ENCODE results near the gene ADAMTS19.

Gene ADAMTS19

GRCh38 chr5:129460672-129460935 is 506 bp downstream of the ADAMTS19 start:
- no peak for TF ChIP-seq EP300 (IDR thresholded peaks at IDR 0.05; ENCODE audit: borderline replicate concordance)
- no peak for TF ChIP-seq NFIC (IDR thresholded peaks at IDR 0.05)
- TF ChIP-seq TEAD4 (IDR thresholded peaks at IDR 0.05) = no peak
- TF ChIP-seq TAF1 (IDR thresholded peaks at IDR 0.05; ENCODE audit: low read depth) = no peak

GRCh38 chr5:129460936-129461710 is 1.0 kb downstream of the ADAMTS19 start:
- TF ChIP-seq, protein P1, sequence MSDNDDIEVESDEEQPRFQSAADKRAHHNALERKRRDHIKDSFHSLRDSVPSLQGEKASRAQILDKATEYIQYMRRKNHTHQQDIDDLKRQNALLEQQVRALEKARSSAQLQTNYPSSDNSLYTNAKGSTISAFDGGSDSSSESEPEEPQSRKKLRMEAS (IDR thresholded peaks at IDR 0.05) = no peak; the same call in 1 of the 2 replicates
- TF ChIP-seq NFIC (IDR thresholded peaks at IDR 0.05) (no peak), RAD21 (IDR thresholded peaks at IDR 0.05; ENCODE audit: low read depth) (peak; percentile 30; the same call in 1 of the 2 replicates)

GRCh38 chr5:129461711-129462332 is 1.7 kb downstream of the ADAMTS19 start:
- no peak for TF ChIP-seq EGR1 (IDR thresholded peaks at IDR 0.05)

DNA sequence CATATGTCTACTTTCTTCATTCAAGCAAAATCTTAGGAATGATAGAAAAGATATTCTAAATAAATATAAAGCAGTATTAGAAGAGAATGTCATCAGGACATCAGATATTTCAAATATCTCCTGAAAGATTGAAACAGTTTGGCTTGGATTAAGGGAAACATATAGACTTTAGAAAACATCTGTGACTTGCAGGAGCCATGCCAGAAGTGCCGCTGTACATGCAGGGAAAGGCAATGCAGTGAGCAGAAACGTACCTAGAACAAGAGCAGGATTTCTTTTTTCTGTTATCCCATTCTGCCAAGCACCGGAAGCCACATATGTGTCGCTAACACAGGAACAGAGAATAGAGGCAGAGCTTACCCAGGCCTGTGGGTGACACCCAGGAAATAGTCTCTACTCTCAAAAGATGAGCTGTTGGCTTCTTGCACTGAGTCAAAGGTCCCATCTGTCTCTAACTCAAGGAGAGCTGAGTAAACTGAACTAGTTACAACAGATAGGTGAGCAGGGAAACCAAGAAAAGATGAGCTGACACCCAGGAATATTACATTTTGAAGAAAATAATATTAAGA is 5.8 kb downstream of the ADAMTS19 start:
- TF ChIP-seq EP300 (IDR thresholded peaks at IDR 0.05; ENCODE audit: borderline replicate concordance) (no peak), TEAD4 (IDR thresholded peaks at IDR 0.05) (no peak), NFIC (IDR thresholded peaks at IDR 0.05) (no peak), CEBPB (IDR thresholded peaks at IDR 0.05) (no peak), RAD21 (IDR thresholded peaks at IDR 0.05; ENCODE audit: low read depth) (no peak), CREB1 (IDR thresholded peaks at IDR 0.05; ENCODE audit: low read depth) (no peak), FOXM1 (IDR thresholded peaks at IDR 0.05; ENCODE audit: borderline replicate concordance, low read depth) (no peak), REST (IDR thresholded peaks at IDR 0.05; ENCODE audit: low read depth) (no peak), EGR1 (IDR thresholded peaks at IDR 0.05) (no peak), TAF1 (IDR thresholded peaks at IDR 0.05; ENCODE audit: low read depth) (no peak), TCF12 (IDR thresholded peaks at IDR 0.05; ENCODE audit: low read depth) (no peak), YY1 (IDR thresholded peaks at IDR 0.05; ENCODE audit: low read depth) (no peak), ZBTB7A (IDR thresholded peaks at IDR 0.05; ENCODE audit: low read depth) (no peak)
- TF ChIP-seq, protein P1 (IDR thresholded peaks at IDR 0.05) = no peak
- TF ChIP-seq, protein P2, sequence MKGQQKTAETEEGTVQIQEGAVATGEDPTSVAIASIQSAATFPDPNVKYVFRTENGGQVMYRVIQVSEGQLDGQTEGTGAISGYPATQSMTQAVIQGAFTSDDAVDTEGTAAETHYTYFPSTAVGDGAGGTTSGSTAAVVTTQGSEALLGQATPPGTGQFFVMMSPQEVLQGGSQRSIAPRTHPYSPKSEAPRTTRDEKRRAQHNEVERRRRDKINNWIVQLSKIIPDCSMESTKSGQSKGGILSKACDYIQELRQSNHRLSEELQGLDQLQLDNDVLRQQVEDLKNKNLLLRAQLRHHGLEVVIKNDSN (IDR thresholded peaks at IDR 0.05) = no peak

GRCh38 chr5:129474544-129474943 is 14.4 kb downstream of the ADAMTS19 start:
- TF ChIP-seq RAD21 (IDR thresholded peaks at IDR 0.05; ENCODE audit: low read depth) = no peak
- no peak for TF ChIP-seq TEAD4 (IDR thresholded peaks at IDR 0.05)
- TF ChIP-seq, protein P1 (IDR thresholded peaks at IDR 0.05) = no peak
- no peak for TF ChIP-seq REST (IDR thresholded peaks at IDR 0.05; ENCODE audit: low read depth)
- no peak for TF ChIP-seq EGR1 (IDR thresholded peaks at IDR 0.05)
- no peak for TF ChIP-seq NFIC (IDR thresholded peaks at IDR 0.05)
- TF ChIP-seq YY1 (IDR thresholded peaks at IDR 0.05; ENCODE audit: low read depth) = no peak
- no peak for TF ChIP-seq TCF12 (IDR thresholded peaks at IDR 0.05; ENCODE audit: low read depth)
- TF ChIP-seq ZBTB7A (IDR thresholded peaks at IDR 0.05; ENCODE audit: low read depth) = no peak
- TF ChIP-seq CREB1 (IDR thresholded peaks at IDR 0.05; ENCODE audit: low read depth) = no peak
- TF ChIP-seq TAF1 (IDR thresholded peaks at IDR 0.05; ENCODE audit: low read depth) = no peak
- no peak for TF ChIP-seq CEBPB (IDR thresholded peaks at IDR 0.05)
- TF ChIP-seq FOXM1 (IDR thresholded peaks at IDR 0.05; ENCODE audit: borderline replicate concordance, low read depth) = no peak
- TF ChIP-seq EP300 (IDR thresholded peaks at IDR 0.05; ENCODE audit: borderline replicate concordance) = no peak
- TF ChIP-seq, protein P2 (IDR thresholded peaks at IDR 0.05) = no peak

DNA sequence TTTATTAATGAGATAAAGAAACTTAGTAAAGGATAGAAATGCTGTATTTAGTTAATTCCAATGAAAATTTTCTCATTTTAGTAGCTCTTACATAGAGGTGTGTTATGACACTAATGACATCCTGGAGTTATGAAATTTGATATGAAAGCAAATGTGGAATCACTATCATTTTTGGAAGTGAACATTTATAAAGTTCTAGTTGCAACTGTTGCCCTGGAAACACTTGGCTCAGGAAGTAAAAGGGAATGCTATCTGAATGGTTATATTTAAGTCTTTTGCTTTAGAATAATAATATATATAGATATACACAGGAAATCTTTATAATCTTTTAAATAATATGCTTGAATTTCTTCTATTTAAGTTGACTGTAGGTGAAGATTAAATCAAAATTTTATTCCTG is 16.7 kb downstream of the ADAMTS19 start:
- TF ChIP-seq, protein P2 (IDR thresholded peaks at IDR 0.05) = no peak
- TF ChIP-seq EP300 (IDR thresholded peaks at IDR 0.05; ENCODE audit: borderline replicate concordance) = no peak
- no peak for TF ChIP-seq NFIC (IDR thresholded peaks at IDR 0.05)
- no peak for TF ChIP-seq CEBPB (IDR thresholded peaks at IDR 0.05)
- TF ChIP-seq, protein P1 (IDR thresholded peaks at IDR 0.05) = no peak
- TF ChIP-seq FOXM1 (IDR thresholded peaks at IDR 0.05; ENCODE audit: borderline replicate concordance, low read depth) = no peak
- no peak for TF ChIP-seq CREB1 (IDR thresholded peaks at IDR 0.05; ENCODE audit: low read depth)
- no peak for TF ChIP-seq EGR1 (IDR thresholded peaks at IDR 0.05)
- TF ChIP-seq RAD21 (IDR thresholded peaks at IDR 0.05; ENCODE audit: low read depth) = no peak
- no peak for TF ChIP-seq TAF1 (IDR thresholded peaks at IDR 0.05; ENCODE audit: low read depth)
- TF ChIP-seq REST (IDR thresholded peaks at IDR 0.05; ENCODE audit: low read depth) = no peak
- no peak for TF ChIP-seq YY1 (IDR thresholded peaks at IDR 0.05; ENCODE audit: low read depth)
